Kidney capillary endothelial cell (primary cell): ENCODE data around the gene HOXC9.
"Not testable (repeated sequence)": the region's sequence is repeated elsewhere in the genome, so short reads cannot be mapped to it uniquely, and the experiment has no call there.

Experiments
- DNase-seq: peaks from one replicate; pipeline ENCODE4 v3.0.0-alpha.2; 2018; ENCODE audit warnings: low spot score

HOXC9 gene

GRCh38 chr12:54040148-54040494 is 40.2 kb downstream of the HOXC9 start:
- DNase-seq, result no peak

GRCh38 chr12:54040648-54041047 is 40.7 kb downstream of the HOXC9 start:
- DNase-seq, result no peak

DNA sequence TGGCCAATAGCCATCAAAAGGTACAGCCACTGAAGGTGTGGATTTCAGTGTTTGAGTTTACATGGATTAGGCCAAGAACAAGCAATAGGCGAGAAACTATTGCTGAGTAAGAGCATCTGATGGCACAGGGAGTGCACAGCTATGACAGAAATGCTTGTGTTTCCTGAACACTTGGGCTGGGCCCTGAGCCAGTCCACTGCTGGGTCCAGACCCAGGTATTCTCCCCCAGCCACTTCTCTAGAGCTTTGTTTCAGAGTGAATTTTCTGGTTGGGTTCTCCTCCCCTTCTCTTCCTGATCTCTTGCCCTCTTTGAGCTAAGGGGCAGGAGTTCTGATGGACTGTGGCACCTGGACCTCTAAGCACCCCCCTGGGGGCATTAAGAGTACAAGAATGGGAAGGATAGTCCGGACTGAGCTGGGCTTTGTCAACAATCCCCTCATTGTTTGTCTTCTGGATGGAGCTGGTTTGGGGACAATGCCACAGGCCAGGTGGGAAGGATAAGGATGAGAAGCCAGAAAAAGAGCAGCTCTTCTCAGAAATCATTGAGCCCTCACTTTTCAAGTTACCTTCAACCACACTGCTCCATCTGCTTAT is 41.2 kb downstream of the HOXC9 start:
- no peak for DNase-seq

- DNase-seq, result not testable (repeated sequence)
Measured at GRCh38 chr12:54042033-54042432, 42.1 kb downstream of the HOXC9 start.

DNA sequence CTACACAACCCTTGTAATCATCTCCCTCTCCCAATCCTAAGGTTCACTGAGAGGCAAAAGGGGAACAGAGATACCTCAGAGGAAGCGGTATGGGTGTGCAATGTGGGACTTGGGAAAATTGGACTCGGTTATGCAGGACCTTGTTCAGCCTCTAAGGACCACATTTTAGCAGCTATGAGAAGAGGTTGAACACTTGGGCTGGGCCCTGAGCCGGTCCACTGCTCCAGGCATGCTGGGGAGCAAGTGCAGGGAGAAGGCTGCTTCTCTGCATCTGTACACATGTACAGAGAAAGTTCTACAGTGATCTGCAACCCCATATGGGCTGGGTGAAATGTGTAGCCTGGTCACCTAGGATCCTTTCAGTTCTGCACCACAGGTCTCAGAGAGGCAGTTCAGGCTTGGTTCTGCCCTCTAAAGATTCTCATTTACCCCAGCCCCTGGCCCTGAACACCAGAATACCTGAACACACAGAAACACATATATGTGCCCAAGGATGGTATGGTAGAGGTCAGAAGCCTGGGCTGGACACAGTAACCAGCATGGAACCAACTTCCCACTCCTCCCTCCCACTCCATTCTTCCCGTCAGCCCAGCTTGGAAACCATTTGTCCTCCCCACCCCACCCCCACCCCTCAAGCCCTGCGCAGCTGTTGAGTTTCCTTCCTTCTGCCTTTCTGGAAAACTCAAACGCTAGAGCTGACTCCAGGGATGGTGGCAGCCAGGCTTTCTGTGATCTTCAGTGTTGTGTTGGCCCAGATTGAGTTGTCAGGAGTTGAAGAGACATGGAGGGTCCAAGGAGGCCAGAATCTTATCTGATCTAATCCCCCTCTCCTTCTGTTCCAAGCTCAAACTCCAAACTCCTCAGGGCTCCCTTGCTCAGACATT is 43.3 kb downstream of the HOXC9 start:
- DNase-seq, result no peak

- no peak for DNase-seq
Measured at GRCh38 chr12:54044425-54045103, 44.6 kb downstream of the HOXC9 start.

- no peak for DNase-seq
Measured at GRCh38 chr12:54045401-54045800, 45.4 kb downstream of the HOXC9 start.

DNA sequence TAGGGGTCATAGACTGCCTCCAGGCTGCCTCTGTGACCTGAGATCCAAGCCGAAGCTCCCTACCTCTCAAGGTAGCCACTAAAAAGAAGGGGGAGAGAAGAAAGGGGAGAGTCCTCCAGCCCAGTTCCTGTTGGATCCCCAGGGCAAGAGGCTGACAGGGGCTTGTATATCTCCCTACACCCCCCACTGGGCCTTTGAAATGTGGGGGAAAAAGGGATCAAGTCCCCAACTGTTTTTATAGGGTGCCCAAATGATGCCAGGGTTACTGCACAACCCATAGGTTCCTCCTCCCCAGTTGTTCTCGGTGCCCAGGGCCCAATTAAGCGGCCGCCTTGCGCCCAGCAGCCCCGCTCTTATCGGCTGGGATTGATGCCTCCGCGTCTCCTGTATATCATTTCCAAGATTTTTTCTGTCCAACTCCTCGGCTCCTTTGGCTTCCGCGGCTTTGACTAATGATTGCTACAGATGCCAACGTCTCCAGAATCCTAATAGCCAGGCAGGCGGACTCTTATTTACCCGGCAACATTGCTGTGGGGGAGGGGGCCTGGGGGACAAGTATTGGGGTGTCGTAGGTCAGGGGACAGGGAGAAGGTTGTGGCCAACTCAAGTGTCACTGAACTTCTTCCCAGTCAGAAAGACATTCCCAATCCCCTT is 46.0 kb downstream of the HOXC9 start:
- no peak for DNase-seq

DNA sequence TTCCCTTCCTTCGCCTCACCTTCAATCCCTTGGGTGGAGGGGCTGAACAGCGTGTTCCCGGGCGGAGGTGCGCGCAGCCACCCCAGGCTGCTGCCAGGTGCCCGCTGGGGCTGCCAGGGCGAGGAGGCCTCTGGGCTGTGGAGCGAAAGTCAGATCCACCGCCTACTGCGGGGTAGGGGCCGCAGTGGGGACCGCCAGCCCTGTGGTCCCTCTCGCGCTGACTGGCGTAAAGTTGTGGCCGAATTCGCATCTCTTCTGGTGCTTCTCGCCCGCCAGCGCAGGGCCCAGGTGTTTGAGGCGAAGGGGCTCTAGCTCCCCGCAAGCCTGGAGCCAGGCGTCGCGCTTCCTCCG is 46.8 kb downstream of the HOXC9 start:
- DNase-seq, result no peak

DNA sequence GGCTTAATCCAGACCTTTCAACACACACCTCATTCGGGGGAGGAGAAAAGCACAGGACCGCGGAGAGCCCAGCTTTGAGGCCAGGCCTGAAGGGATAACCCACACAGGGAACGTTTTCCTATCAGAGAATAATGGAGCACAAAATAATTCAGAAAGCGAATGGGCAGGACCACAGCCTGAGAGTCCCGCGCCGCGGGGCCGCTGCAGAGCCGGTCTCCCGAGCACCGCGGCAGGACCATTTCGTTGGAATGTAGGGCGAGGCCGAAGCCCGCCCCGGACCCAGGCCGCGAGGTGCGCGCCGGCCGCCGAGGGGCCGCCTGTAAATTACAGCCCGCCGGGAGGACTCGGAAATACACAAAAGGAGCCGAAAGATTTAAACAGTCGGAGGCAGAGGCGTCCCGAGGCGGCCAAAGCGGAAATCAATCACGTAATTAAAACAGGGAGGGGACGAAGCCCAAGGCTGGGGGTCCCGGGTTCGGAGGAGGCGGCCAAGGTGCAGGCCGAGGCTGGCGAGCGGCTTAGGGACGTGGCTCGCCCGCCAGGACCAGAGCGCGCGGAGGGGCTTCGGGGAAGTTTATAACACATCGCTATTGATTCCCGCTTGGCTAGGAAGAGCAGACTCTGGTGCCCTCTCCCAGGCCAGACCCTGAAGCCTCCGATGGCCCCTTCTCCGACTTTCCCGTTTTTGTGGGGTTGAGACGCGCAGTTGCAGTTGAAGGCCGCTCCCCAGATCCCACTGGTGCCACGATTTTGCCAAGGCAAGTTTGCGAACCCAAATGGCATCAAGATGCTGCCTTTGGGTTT is 47.4 kb downstream of the HOXC9 start:
- DNase-seq, result no peak

- no peak for DNase-seq
Measured at GRCh38 chr12:54047964-54048303, 48.0 kb downstream of the HOXC9 start.

DNA sequence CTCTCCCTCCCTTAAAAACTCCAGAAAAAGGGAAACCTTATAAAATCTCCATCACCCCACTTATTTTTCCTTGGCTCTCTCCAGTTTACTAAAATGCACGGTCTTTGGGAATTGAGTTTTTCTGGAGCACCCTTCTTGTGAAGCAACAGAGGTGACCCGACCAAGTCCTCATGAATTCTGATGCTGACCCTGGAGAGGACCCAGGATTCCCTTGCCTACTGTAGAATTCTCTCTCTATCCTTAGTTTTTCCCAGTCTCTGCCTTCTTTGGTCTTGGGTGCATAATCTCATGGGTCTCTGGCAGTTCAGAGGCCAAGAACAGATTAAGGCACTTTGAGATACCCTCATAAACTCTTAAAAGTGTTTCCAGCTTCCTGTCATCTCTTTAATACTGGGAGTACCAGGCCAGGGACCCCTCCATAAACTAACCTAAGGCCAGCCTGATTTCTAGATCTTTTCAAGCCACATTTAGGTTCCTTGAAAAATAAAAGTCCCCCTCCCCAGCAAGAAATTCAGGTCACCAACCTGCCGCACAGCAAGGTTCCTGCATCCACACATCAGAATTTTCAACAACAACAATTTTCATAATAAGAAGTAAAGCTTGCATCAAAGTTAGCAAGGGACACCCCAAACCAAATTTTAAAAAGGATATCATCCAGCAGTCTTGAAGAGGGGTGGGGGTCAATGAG is 48.6 kb downstream of the HOXC9 start:
- no peak for DNase-seq

- no peak for DNase-seq
Measured at GRCh38 chr12:54049108-54049507, 49.1 kb downstream of the HOXC9 start.

- no peak for DNase-seq
Measured at GRCh38 chr12:54050482-54050810, 50.5 kb downstream of the HOXC9 start.

DNA sequence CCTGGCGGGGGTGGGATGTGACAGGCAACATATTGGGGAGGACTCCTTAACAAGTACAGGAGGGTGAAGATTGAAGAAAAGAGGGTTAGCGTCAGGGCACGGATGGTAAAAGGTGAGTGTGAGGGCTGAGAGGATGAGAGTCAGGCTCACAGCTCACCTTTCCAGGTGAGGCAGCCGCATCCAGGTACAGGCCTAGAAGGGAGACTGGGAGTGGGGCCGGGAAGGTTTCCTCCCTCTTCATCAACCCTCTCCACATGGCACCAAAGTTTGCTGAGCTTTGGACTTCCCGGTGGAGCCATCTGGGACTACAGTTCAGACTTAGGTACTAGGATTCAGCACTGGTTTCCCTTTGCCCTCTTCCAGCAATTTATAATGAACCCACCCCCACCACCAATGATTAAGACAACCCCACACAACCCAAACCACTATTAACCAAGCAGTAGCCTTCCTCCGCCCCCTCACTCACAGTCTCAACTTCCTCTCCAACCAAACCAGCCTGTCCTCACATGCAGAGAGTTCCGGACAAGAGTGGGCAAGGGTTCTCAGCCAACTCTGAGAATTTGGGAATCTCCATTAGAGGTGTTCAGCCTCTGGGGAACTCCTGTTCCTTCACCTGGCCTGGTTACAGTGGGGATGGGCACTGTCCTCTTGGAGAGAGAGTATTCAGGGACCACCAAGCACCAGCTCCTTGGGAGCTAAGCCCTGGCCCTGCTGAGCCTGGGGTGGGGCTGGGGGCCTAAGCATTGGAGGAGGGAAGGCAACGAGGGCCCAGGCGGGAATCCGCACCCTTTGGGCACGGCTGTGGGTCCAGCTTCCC is 51.3 kb downstream of the HOXC9 start:
- DNase-seq, result no peak

DNA sequence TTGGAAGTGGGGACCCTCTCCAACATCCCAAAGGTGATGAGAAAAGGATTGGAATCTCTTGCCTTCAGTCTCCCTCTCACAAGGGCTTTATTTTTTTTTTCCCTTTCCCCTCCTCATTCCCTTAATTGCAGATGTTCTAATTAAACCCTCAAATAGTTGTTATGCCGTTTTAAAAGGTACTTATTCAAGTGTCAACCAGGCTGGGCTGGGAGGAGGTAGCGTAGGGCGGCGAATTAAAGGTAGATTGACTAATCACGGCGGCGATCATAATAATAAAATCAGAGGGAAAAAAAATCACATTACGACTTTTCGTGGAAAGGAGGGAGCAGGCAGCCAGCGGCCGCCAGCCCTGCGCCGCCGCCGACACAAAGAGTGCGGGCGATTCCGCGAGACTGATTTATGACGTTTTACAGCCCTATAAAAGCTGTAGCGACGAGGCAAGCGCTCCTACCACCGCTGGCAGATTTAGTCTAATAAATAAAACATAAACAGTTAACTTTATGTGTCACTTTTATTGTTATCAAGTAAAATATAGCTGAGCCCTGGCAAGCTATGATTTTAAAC is 52.0 kb downstream of the HOXC9 start:
- no peak for DNase-seq

DNA sequence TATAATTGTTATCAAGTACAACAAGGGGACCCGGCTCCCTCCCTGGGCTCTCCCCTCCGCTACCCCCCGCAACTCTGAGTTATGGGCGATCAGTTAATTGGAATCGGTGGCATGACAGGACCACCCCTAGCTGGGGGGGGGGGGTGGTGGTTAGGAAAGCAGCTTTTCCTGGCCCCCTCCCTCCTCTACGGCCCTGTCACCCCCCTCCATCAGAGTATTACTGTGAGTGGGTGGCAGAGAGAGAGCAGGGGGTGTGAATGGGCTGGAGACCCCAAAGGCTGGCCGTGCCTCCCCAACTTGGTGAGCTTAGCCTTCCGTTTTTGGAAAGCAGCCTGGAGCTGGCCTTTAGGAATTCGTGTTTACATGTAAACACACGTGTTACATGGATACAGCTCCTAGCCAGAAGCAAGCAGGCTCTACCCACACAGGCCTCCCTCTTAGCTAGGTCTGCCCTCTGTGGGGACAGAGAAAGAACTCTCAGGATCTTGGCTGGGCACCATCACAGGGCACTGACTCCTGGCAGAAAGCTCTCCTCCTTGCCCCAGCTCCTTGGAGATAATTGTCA is 52.6 kb downstream of the HOXC9 start:
- DNase-seq, result no peak
